Measurements from ENCODE around the gene ACP5.
A peak's percentile ranks its signal among the peaks of the same experiment; 100 is the strongest.
"Not testable (repeated sequence)": the region's sequence is repeated elsewhere in the genome, so short reads cannot be mapped to it uniquely, and the experiment has no call there.

ACP5 gene

GRCh38 chr19:11577451-11578257, at the start of gene ACP5:
Gene ACP5 (minus strand): TSS chr19:11577645. CDS start chr19:11577317, 328 bp downstream.
- Histone ChIP-seq H3K27me3 (replicated peaks) (no peaks in the 10 kb centered on the region), H3K36me3 (replicated peaks) (no peaks in the 10 kb centered on the region), H3K4me3 (ENCODE audit: low read depth, low read length) (peak within 1 kb of the TSS; percentile 5), H3K27ac (no peak within 1 kb of the TSS)
- in situ Hi-C loops (cut with HindIII; ENCODE audit: low pct_ligation_motif_present, low sequenced_read_pairs), result no loop called here
- no peak for DNase-seq
- TF ChIP-seq CTCF (IDR thresholded peaks at IDR 0.05; ENCODE audit: low read depth, low read length, missing control alignments), result no peak

GRCh38 chr19:11626252-11626651, 48.8 kb upstream of the ACP5 start:
- no peak for DNase-seq
- no peak overlapping the region for H3K27ac ChIP-seq
- H3K4me3 ChIP-seq (ENCODE audit: low read depth, low read length), result no peak overlapping the region
- no peak for TF ChIP-seq CTCF (IDR thresholded peaks at IDR 0.05; ENCODE audit: low read depth, low read length, missing control alignments)
- H3K36me3 ChIP-seq (replicated peaks), result peaks cover 6% of the 10 kb centered on the region
- H3K27me3 ChIP-seq (replicated peaks), result peaks cover 3% of the 10 kb centered on the region
- in situ Hi-C loops (cut with HindIII; ENCODE audit: low pct_ligation_motif_present, low sequenced_read_pairs), result no loop called here

- H3K27ac ChIP-seq, result no peak overlapping the region
- H3K36me3 ChIP-seq (replicated peaks), result peaks cover 28% of the 10 kb centered on the region
- in situ Hi-C loops (cut with HindIII; ENCODE audit: low pct_ligation_motif_present, low sequenced_read_pairs), result no loop called here
- peaks cover 3% of the 10 kb centered on the region for H3K27me3 ChIP-seq (replicated peaks)
- no peak overlapping the region for H3K4me3 ChIP-seq (ENCODE audit: low read depth, low read length)
- no peak for TF ChIP-seq CTCF (IDR thresholded peaks at IDR 0.05; ENCODE audit: low read depth, low read length, missing control alignments)
- DNase-seq, result peak; percentile 5
Observed at GRCh38 chr19:11624069-11624463, 46.6 kb upstream of the ACP5 start.

GRCh38 chr19:11622401-11622800, 45.0 kb upstream of the ACP5 start:
- DNase-seq; H3K27ac ChIP-seq; in situ Hi-C loops (cut with HindIII; ENCODE audit: low pct_ligation_motif_present, low sequenced_read_pairs); H3K27me3 ChIP-seq (replicated peaks); H3K4me3 ChIP-seq (ENCODE audit: low read depth, low read length): not testable (repeated sequence)
- peaks cover 43% of the 10 kb centered on the region for H3K36me3 ChIP-seq (replicated peaks)

- Histone ChIP-seq H3K27me3 (replicated peaks) (peaks cover 3% of the 10 kb centered on the region), H3K36me3 (replicated peaks) (peaks cover 62% of the 10 kb centered on the region), H3K27ac (no peak overlapping the region), H3K4me3 (ENCODE audit: low read depth, low read length) (no peak overlapping the region)
- in situ Hi-C loops (cut with HindIII; ENCODE audit: low pct_ligation_motif_present, low sequenced_read_pairs), result no loop called here
- TF ChIP-seq CTCF (IDR thresholded peaks at IDR 0.05; ENCODE audit: low read depth, low read length, missing control alignments), result no peak
- no peak for DNase-seq
Observed at GRCh38 chr19:11620553-11620952, 43.1 kb upstream of the ACP5 start.

GRCh38 chr19:11617180-11618062, 40.0 kb upstream of the ACP5 start:
- Histone ChIP-seq H3K27ac (no peak overlapping the region), H3K27me3 (replicated peaks) (no peaks in the 10 kb centered on the region), H3K36me3 (replicated peaks) (peaks cover 77% of the 10 kb centered on the region), H3K4me3 (ENCODE audit: low read depth, low read length) (no peak overlapping the region)
- no peak for DNase-seq
- in situ Hi-C loops (cut with HindIII; ENCODE audit: low pct_ligation_motif_present, low sequenced_read_pairs), result no loop called here
- TF ChIP-seq CTCF (IDR thresholded peaks at IDR 0.05; ENCODE audit: low read depth, low read length, missing control alignments), result no peak

All from brain microvascular endothelial cell (primary cell).